ENCODE data around the gene IGSF9B. TPM values are rescaled to one million over a fixed set of nuclear protein-coding genes. Genes with fewer than 3 reads are reported as not detected.

Gene IGSF9B
- total and polyA plus RNA-seq, 10 of the 15 experiments (the other 5 are each of a cell fraction or from before 2014, with no cell fraction given): 0.03 to 3.7 (median 0.20) TPM; not detected in 2

GRCh38 chr11:133921513-133921912 lies 35.3 kb downstream of the IGSF9B start:
- Histone ChIP-seq H4K20me1 (ENCODE audit: control insufficient read depth, insufficient read depth) (no peaks in the 10 kb centered on the region), H3K27ac (ENCODE audit: control insufficient read depth, insufficient read depth) (no peak overlapping the region), H3K79me2 (ENCODE audit: control insufficient read depth, insufficient read depth, low read length) (no peaks in the 10 kb centered on the region), H3K27me3 (replicated peaks in 1 of 2; ENCODE audit: control insufficient read depth in 2 of 2, insufficient read depth in 2 of 2, low read length in 1 of 2) (no peaks in the 10 kb centered on the region; a peak in 1 of 4 replicates), H3K4me3 (no peak overlapping the region), H2AFZ (ENCODE audit: control insufficient read depth, low read depth, low read length) (no peak overlapping the region), H3K9ac (ENCODE audit: control insufficient read depth, insufficient read depth, low read length) (no peak overlapping the region), H3K4me2 (ENCODE audit: control insufficient read depth, insufficient read depth) (no peak overlapping the region), H3K36me3 (ENCODE audit: control insufficient read depth in 2 of 2, insufficient read depth in 2 of 2, low read length in 1 of 2) (no peaks in the 10 kb centered on the region; a peak in 2 of 4 replicates), H3K9me3 (replicated peaks; ENCODE audit: control insufficient read depth, insufficient read depth, low read length) (no peaks in the 10 kb centered on the region), H3K4me1 (ENCODE audit: control insufficient read depth, insufficient read depth, low read length) (no peaks in the 10 kb centered on the region)
- no TSS peak for BruUV-seq (replicated peaks)
- in situ Hi-C loops (cut with MboI): no loop called here
- FAIRE-seq: no peak
- 46% methylated on average over 10 of the region's 10 CpGs for WGBS (ENCODE audit: insufficient coverage, insufficient replicate concordance, low lambda C conversion rate, missing lambda C conversion rate)
- no peak for DNase-seq (ENCODE audit: low read depth, low spot score)
- ChIA-PET POLR2A (no interaction called here), RAD21 (ENCODE audit: unreplicated experiment) (no interaction called here), SMC1A (ENCODE audit: uncharacterized antibody, unreplicated experiment) (no interaction called here), CTCF (no interaction called here)
- no peak for ATAC-seq
- intact Hi-C loops (cut with micrococcal nuclease; ENCODE audit: unreplicated experiment): no loop called here
- no peak for TF ChIP-seq RBBP5 (conservative IDR thresholded peaks at IDR 0.05)

- no TSS peak for BruUV-seq (replicated peaks)
Observed at GRCh38 chr11:133921026-133921425, 35.7 kb downstream of the IGSF9B start.

More at GRCh38 chr11:133921026-133921425, 35.7 kb downstream of the IGSF9B start:
- ChIA-PET POLR2A (no interaction called here), RAD21 (ENCODE audit: unreplicated experiment) (no interaction called here), SMC1A (ENCODE audit: uncharacterized antibody, unreplicated experiment) (no interaction called here), CTCF (no interaction called here)
- Histone ChIP-seq H3K36me3 (ENCODE audit: control insufficient read depth in 2 of 2, insufficient read depth in 2 of 2, low read length in 1 of 2) (no peaks in the 10 kb centered on the region; a peak in 2 of 4 replicates), H3K4me2 (ENCODE audit: control insufficient read depth, insufficient read depth) (no peak overlapping the region), H3K4me3 (no peak overlapping the region), H3K79me2 (ENCODE audit: control insufficient read depth, insufficient read depth, low read length) (no peaks in the 10 kb centered on the region), H3K27ac (ENCODE audit: control insufficient read depth, insufficient read depth) (no peak overlapping the region), H3K9me3 (replicated peaks; ENCODE audit: control insufficient read depth, insufficient read depth, low read length) (no peaks in the 10 kb centered on the region), H2AFZ (ENCODE audit: control insufficient read depth, low read depth, low read length) (no peak overlapping the region), H3K27me3 (replicated peaks in 1 of 2; ENCODE audit: control insufficient read depth in 2 of 2, insufficient read depth in 2 of 2, low read length in 1 of 2) (no peaks in the 10 kb centered on the region; a peak in 1 of 4 replicates), H3K9ac (ENCODE audit: control insufficient read depth, insufficient read depth, low read length) (no peak overlapping the region), H4K20me1 (ENCODE audit: control insufficient read depth, insufficient read depth) (no peaks in the 10 kb centered on the region), H3K4me1 (ENCODE audit: control insufficient read depth, insufficient read depth, low read length) (no peaks in the 10 kb centered on the region)
- in situ Hi-C loops (cut with MboI) (no loop called here), intact Hi-C loops (cut with micrococcal nuclease; ENCODE audit: unreplicated experiment) (no loop called here)
- DNase-seq (ENCODE audit: low read depth, low spot score): no peak
- TF ChIP-seq CHD2 (IDR thresholded peaks at IDR 0.05; ENCODE audit: borderline replicate concordance, low read depth, low read length) (no peak), SIX5 (IDR thresholded peaks at IDR 0.05; ENCODE audit: low read depth, low read length, severe bottlenecking) (no peak), TBL1XR1 (IDR thresholded peaks at IDR 0.05; ENCODE audit: low read depth, low read length) (no peak), ESRRA (IDR thresholded peaks at IDR 0.05; ENCODE audit: low read length) (no peak), ASH2L (IDR thresholded peaks at IDR 0.05; ENCODE audit: borderline replicate concordance, low read depth) (no peak), ATF7 (IDR thresholded peaks at IDR 0.05; ENCODE audit: low read depth) (no peak), STAT3 (IDR thresholded peaks at IDR 0.05; ENCODE audit: low read depth, low read length) (no peak), SUPT20H (IDR thresholded peaks at IDR 0.05; ENCODE audit: borderline replicate concordance, control insufficient read depth, low read depth, low read length) (no peak), BRCA1 (IDR thresholded peaks at IDR 0.05; ENCODE audit: low read depth, low read length) (no peak), ZZZ3 (IDR thresholded peaks at IDR 0.05; ENCODE audit: control insufficient read depth, insufficient read length, low read depth) (no peak), RFX5 (IDR thresholded peaks at IDR 0.05; ENCODE audit: low read depth, low read length) (no peak), SRF (IDR thresholded peaks at IDR 0.05; ENCODE audit: low read depth in 2 of 2, low read length in 2 of 2) (no peak), BMI1 (IDR thresholded peaks at IDR 0.05; ENCODE audit: borderline replicate concordance) (no peak)
- FAIRE-seq: no peak
- no peak for ATAC-seq
- 75% methylated on average over 23 of the region's 33 CpGs for WGBS (ENCODE audit: insufficient coverage, insufficient replicate concordance, low lambda C conversion rate, missing lambda C conversion rate)
